GM23338 (cell line): ENCODE results near the gene CACNA1B. TPM values are rescaled to one million over a fixed set of nuclear protein-coding genes. Genes with fewer than 3 reads are reported as not detected.

Experiments used
- ATAC-seq: fragments of 200-7000 bp; cut with Tn5 transposase; 3 replicates; pipeline ENCODE4 v1.9.1; 2020
- DNase-seq: peaks from one replicate; pipeline ENCODE4 v3.0.0-alpha.2; 2015; ENCODE audit warnings: low spot score
- H2AFZ ChIP-seq: fragments of 200-600 bp; sonication (generic); 2 replicates; pipeline ENCODE4 v1.8.0; 2016; ENCODE audit warnings: antibody characterized with exemption, mild to moderate bottlenecking, moderate library complexity
- H3F3A ChIP-seq: fragments of 200-600 bp; sonication (generic); replicated peaks from 2 replicates; pipeline ENCODE4 v1.8.0; 2017; ENCODE audit warnings: antibody characterized with exemption, mixed run types, low read depth
- H3K27ac ChIP-seq: fragments of 200-600 bp; sonication (generic); 2 replicates; pipeline ENCODE4 v1.6.1; 2016; ENCODE audit warnings: low read depth
- H3K27me3 ChIP-seq: fragments of 200-600 bp; sonication (generic); 2 replicates; pipeline ENCODE4 v1.8.0; 2016; ENCODE audit warnings: mild to moderate bottlenecking, mixed run types, moderate library complexity; ENCODE audit not compliant: insufficient read depth
- H3K36me3 ChIP-seq: fragments of 200-600 bp; sonication (generic); 2 replicates; pipeline ENCODE4 v1.8.0; 2016; ENCODE audit warnings: mild to moderate bottlenecking; ENCODE audit not compliant: insufficient read depth
- H3K4me1 ChIP-seq: fragments of 200-600 bp; sonication (generic); 2 replicates; pipeline ENCODE4 v1.8.0; 2016; ENCODE audit warnings: mild to moderate bottlenecking, moderate library complexity; ENCODE audit not compliant: insufficient read depth
- H3K4me2 ChIP-seq: fragments of 200-600 bp; sonication (generic); 2 replicates; pipeline ENCODE4 v1.7.1; 2017; ENCODE audit warnings: mixed run types
- H3K4me3 ChIP-seq: fragments of 200-600 bp; sonication (generic); 2 replicates; pipeline ENCODE4 v1.6.1; 2016; ENCODE audit warnings: mixed run types
- H3K79me2 ChIP-seq: fragments of 200-600 bp; sonication (generic); replicated peaks from 2 replicates; pipeline ENCODE4 v1.8.0; 2017; ENCODE audit warnings: mild to moderate bottlenecking; ENCODE audit not compliant: insufficient read depth
- H3K9me2 ChIP-seq: fragments of 200-600 bp; sonication (generic); 2 replicates; pipeline ENCODE4 v1.8.0; 2017; ENCODE audit not compliant: insufficient read depth
- H4K20me1 ChIP-seq: fragments of 200-600 bp; sonication (generic); replicated peaks from 2 replicates; pipeline ENCODE4 v1.8.0; 2017; ENCODE audit warnings: mild to moderate bottlenecking; ENCODE audit not compliant: insufficient read depth
- H3K27ac Mint-ChIP-seq: 2 replicates; pipeline ENCODE4 v1.8.0; 2020; ENCODE audit warnings: inconsistent platforms, mild to moderate bottlenecking, moderate library complexity, mixed read lengths
- H3K27me3 Mint-ChIP-seq: 3 replicates; pipeline ENCODE4 v1.8.0; 2022; ENCODE audit warnings: low read depth, mild to moderate bottlenecking, moderate library complexity, mixed read lengths, inconsistent platforms; ENCODE audit not compliant: insufficient read depth, poor library complexity
- H3K36me3 Mint-ChIP-seq: 3 replicates; pipeline ENCODE4 v1.8.0; 2021; ENCODE audit warnings: low read depth, mild to moderate bottlenecking, inconsistent platforms, moderate library complexity, mixed read lengths
- H3K4me1 Mint-ChIP-seq: 3 replicates; pipeline ENCODE4 v1.8.0; 2020; ENCODE audit warnings: mild to moderate bottlenecking, inconsistent platforms, mixed read lengths
- H3K4me3 Mint-ChIP-seq: 3 replicates; pipeline ENCODE4 v1.8.0; 2021; ENCODE audit warnings: moderate library complexity, mild to moderate bottlenecking, inconsistent platforms, mixed read lengths
- H3K9me3 Mint-ChIP-seq: 3 replicates; pipeline ENCODE4 v1.8.0; 2020; ENCODE audit warnings: moderate library complexity, mild to moderate bottlenecking, inconsistent platforms, mixed read lengths
- CREB1 ChIP-seq: fragments of 250-450 bp; sonication (Bioruptor Pico); IDR thresholded peaks from 2 replicates; pipeline ENCODE4 v1.5.0; 2020; ENCODE audit warnings: low read depth, mild to moderate bottlenecking, moderate library complexity
- ETS1 ChIP-seq: IDR thresholded peaks from 2 replicates; pipeline ENCODE4 v1.6.1; 2016; ENCODE audit warnings: antibody characterized with exemption
- EZH2 ChIP-seq: fragments of 200-600 bp; sonication (generic); IDR thresholded peaks from one replicate; pipeline ENCODE4 v1.8.0; 2017; ENCODE audit warnings: antibody characterized with exemption, mild to moderate bottlenecking, low read depth; ENCODE audit not compliant: unreplicated experiment
- EZH2phosphoT487 ChIP-seq: fragments of 200-600 bp; sonication (generic); IDR thresholded peaks from one replicate; pipeline ENCODE4 v1.8.1; 2018; ENCODE audit warnings: antibody characterized with exemption; ENCODE audit not compliant: unreplicated experiment
- JUNB ChIP-seq: IDR thresholded peaks from one replicate; pipeline ENCODE4 v1.6.1; 2016; ENCODE audit warnings: antibody characterized with exemption; ENCODE audit not compliant: unreplicated experiment
- NANOG ChIP-seq: IDR thresholded peaks from 2 replicates; pipeline ENCODE4 v1.6.1; 2016; ENCODE audit warnings: antibody characterized with exemption, borderline replicate concordance
- POLR2AphosphoS5 ChIP-seq: IDR thresholded peaks from 2 replicates; pipeline ENCODE4 v1.6.1; 2016; ENCODE audit warnings: antibody characterized with exemption, low read depth
- REST ChIP-seq: IDR thresholded peaks from one replicate; pipeline ENCODE4 v1.6.1; 2018; ENCODE audit warnings: antibody characterized with exemption; ENCODE audit not compliant: unreplicated experiment
- STAT1 ChIP-seq: IDR thresholded peaks from one replicate; pipeline ENCODE4 v1.6.1; 2016; ENCODE audit warnings: antibody characterized with exemption; ENCODE audit not compliant: unreplicated experiment
- polyA plus RNA-seq: library from polyadenylated mRNA; unstranded; fragments of >200 nt; fragmentation: Nextera tagmentation; extraction: Ambion mirVana; gene quantifications from 2 replicates; pipeline ENCODE4 v1.2.1, GENCODE V29; 2016
- total RNA-seq: library from RNA; depleted of rRNA; stranded (reverse); fragments of >200 nt; shearing (Covaris generic); gene quantifications from 2 replicates; pipeline ENCODE4 v1.2.3, GENCODE V29; 2014
- TF ChIP-seq, protein P1 (sequence below), 2 experiments: fragments of 200-600 bp in 1 of 2; sonication (generic) in 1 of 2; conservative IDR thresholded peaks; 2 replicates each; pipeline versions ENCODE4 v1.5.1 to v1.6.1; 2016 to 2017; ENCODE audit warnings: antibody characterized with exemption in 2 of 2, low read depth in 2 of 2, mild to moderate bottlenecking in 2 of 2, moderate library complexity in 1 of 2

CACNA1B gene
- total and polyA plus RNA-seq, 2 experiments from 2014 or later: 1.1 to 10.4 TPM

DNA sequence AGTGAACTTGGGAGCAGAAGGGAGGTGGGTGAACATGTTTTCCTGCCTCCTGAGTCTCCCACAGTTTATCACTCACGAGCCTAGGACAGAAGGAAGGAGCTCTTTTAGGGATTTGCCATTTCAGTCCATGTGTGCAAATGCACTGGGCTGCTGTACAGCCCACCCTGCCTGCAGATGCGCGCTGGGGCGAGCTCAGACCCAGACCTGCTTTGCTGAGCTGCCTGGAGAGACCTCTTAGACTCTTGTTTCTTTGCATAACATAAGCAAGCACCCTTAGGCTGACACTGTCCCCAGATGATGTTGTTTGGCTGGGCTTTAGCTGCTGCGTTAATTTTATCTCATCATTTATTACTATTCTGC, 199.0 kb downstream of the CACNA1B start (continued):
- TF ChIP-seq REST (no peak), ETS1 (no peak), EZH2phosphoT487 (no peak)
- TF ChIP-seq, protein P1, sequence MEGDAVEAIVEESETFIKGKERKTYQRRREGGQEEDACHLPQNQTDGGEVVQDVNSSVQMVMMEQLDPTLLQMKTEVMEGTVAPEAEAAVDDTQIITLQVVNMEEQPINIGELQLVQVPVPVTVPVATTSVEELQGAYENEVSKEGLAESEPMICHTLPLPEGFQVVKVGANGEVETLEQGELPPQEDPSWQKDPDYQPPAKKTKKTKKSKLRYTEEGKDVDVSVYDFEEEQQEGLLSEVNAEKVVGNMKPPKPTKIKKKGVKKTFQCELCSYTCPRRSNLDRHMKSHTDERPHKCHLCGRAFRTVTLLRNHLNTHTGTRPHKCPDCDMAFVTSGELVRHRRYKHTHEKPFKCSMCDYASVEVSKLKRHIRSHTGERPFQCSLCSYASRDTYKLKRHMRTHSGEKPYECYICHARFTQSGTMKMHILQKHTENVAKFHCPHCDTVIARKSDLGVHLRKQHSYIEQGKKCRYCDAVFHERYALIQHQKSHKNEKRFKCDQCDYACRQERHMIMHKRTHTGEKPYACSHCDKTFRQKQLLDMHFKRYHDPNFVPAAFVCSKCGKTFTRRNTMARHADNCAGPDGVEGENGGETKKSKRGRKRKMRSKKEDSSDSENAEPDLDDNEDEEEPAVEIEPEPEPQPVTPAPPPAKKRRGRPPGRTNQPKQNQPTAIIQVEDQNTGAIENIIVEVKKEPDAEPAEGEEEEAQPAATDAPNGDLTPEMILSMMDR (conservative IDR thresholded peaks at IDR 0.05; ENCODE audit: low read depth in 2 of 2): no peak

- Histone ChIP-seq H3F3A (0 out of 2 replicates have a peak, but pooled peaks cover 2% of the 10 kb centered on the region), H3K4me1 (0 out of 2 replicates have a peak, but pooled peaks cover 7% of the 10 kb centered on the region), H3K27ac (no peak overlapping the region), H2AFZ (no peak overlapping the region), H4K20me1 (no peaks in the 10 kb centered on the region), H3K27me3 (no peaks in the 10 kb centered on the region), H3K4me3 (no peak overlapping the region), H3K9me2 (no peaks in the 10 kb centered on the region), H3K36me3 (no peaks in the 10 kb centered on the region), H3K4me2 (no peak overlapping the region), H3K79me2 (no peaks in the 10 kb centered on the region)
- Mint-ChIP-seq H3K9me3 (no peaks in the 10 kb centered on the region; the same call in 2 of the 3 replicates), H3K27ac (no peak overlapping the region), H3K36me3 (peaks cover 43% of the 10 kb centered on the region), H3K4me3 (no peak overlapping the region), H3K4me1 (peaks cover 18% of the 10 kb centered on the region), H3K27me3 (peaks cover 5% of the 10 kb centered on the region)
- ATAC-seq (no peak), DNase-seq (no peak)
- no peak for TF ChIP-seq POLR2AphosphoS5
- no peak for TF ChIP-seq STAT1
- no peak for TF ChIP-seq JUNB
- TF ChIP-seq EZH2phosphoT487: no peak
- TF ChIP-seq CREB1 (CRISPR knock-in tag): no peak
- no peak for TF ChIP-seq NANOG
- TF ChIP-seq, protein P1 (conservative IDR thresholded peaks at IDR 0.05; ENCODE audit: low read depth in 2 of 2): no peak
- no peak for TF ChIP-seq EZH2
- no peak for TF ChIP-seq ETS1
Observed at GRCh38 chr9:138077126-138077525, 199.5 kb downstream of the CACNA1B start.
